ENCODE measurements around the gene ATP5PO.

DNA sequence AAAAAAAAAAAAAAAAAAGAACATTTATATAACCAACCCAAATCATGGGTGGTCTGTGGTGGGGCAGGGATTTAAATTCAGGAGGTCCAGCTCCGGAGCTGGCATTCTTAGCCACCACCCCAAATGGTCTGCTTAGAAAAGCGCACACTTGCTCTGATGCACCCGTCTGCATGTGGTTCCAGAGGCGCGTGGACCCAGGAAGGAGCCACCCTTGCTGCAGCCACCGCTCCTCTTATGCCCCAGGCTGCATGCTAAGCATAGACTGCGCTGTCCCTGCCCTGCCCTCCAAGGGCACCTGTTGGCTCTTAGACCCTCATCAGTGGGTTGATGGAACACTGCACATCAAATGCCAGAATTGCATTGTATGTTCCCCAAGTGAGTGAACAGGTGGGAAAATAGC is 41.4 kb downstream of the ATP5PO start:
- TF ChIP-seq, protein P1, sequence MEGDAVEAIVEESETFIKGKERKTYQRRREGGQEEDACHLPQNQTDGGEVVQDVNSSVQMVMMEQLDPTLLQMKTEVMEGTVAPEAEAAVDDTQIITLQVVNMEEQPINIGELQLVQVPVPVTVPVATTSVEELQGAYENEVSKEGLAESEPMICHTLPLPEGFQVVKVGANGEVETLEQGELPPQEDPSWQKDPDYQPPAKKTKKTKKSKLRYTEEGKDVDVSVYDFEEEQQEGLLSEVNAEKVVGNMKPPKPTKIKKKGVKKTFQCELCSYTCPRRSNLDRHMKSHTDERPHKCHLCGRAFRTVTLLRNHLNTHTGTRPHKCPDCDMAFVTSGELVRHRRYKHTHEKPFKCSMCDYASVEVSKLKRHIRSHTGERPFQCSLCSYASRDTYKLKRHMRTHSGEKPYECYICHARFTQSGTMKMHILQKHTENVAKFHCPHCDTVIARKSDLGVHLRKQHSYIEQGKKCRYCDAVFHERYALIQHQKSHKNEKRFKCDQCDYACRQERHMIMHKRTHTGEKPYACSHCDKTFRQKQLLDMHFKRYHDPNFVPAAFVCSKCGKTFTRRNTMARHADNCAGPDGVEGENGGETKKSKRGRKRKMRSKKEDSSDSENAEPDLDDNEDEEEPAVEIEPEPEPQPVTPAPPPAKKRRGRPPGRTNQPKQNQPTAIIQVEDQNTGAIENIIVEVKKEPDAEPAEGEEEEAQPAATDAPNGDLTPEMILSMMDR (IDR thresholded peaks at IDR 0.05) = no peak
- no peak for TF ChIP-seq POLR2A (IDR thresholded peaks at IDR 0.05)
